Uterus (tissue), 4 donors: ENCODE measurements around the gene CACNA1B. TPM values are rescaled to one million over a fixed set of nuclear protein-coding genes. Genes with fewer than 3 reads are reported as not detected.

Experiments
- DNase-seq, 2 donors: peaks; one replicate each; pipeline ENCODE4 v3.0.0-alpha.2; 2019 to 2020
- H3K27ac ChIP-seq, 2 donors: fragments of 200-600 bp; sonication (generic); 1 replicate in 1 of 2; 2 replicates in 1 of 2; pipeline ENCODE4 v1.5.1; 2016 to 2018
- H3K27me3 ChIP-seq, 2 donors: fragments of 200-600 bp; sonication (generic); one replicate each; pipeline ENCODE4 v1.5.1; 2018 to 2019; ENCODE audit warnings: control low read depth in 1 of 2
- H3K36me3 ChIP-seq, 2 donors: fragments of 200-600 bp; sonication (generic); one replicate each; pipeline ENCODE4 v1.5.1; 2019; ENCODE audit warnings: control low read depth in 1 of 2
- H3K4me1 ChIP-seq, 2 donors: fragments of 200-600 bp; sonication (generic); one replicate each; pipeline ENCODE4 v1.5.1; 2018 to 2019; ENCODE audit warnings: control low read depth in 1 of 2
- H3K4me3 ChIP-seq, 2 donors: fragments of 200-600 bp; sonication (generic); 1 replicate in 1 of 2; 2 replicates in 1 of 2; pipeline ENCODE4 v1.5.1; 2018 to 2019; ENCODE audit warnings: mild to moderate bottlenecking in 1 of 2
- H3K9me3 ChIP-seq, 2 donors: fragments of 200-600 bp; sonication (generic); one replicate each; pipeline ENCODE4 v1.5.1; 2019; ENCODE audit warnings: control low read depth in 1 of 2
- POLR2A ChIP-seq, 2 donors: fragments of 450-650 bp; IDR thresholded peaks; one replicate each; pipeline ENCODE4 v1.6.1; 2016; ENCODE audit warnings: antibody characterized with exemption in 2 of 2, mild to moderate bottlenecking in 1 of 2, moderate library complexity in 1 of 2
- intact Hi-C: fragments of 100-400 bp; cut with DNase I; formaldehyde crosslinking; loops from one replicate; pipeline ENCODE4 v1.15.1; 2023; ENCODE audit warnings: low total_unique reads
- total RNA-seq, 4 donors: library from RNA; depleted of rRNA in 3 of 4; stranded (reverse); fragments of >200 nt in 3 of 4; gene quantifications; one replicate each; pipeline versions ENCODE4 v1.1.0 to v1.2.4, GENCODE V29; 2014 to 2023
- TF ChIP-seq, protein P1 (sequence below), 4 experiments: fragments of 200-600 bp in 2 of 4; fragments of 450-650 bp in 2 of 4; sonication (generic) in 2 of 4; IDR thresholded peaks; one replicate each; pipeline ENCODE4 v1.5.1; 2016 to 2019; ENCODE audit warnings: antibody characterized with exemption in 4 of 4, mild to moderate bottlenecking in 2 of 4, moderate library complexity in 1 of 4
- donor health status: DM: yes; HTN: yes; CAD: no.

Gene CACNA1B
- total RNA-seq, 4 donors from 2014 or later: 0.12 to 0.97 TPM; not detected in 2

DNA sequence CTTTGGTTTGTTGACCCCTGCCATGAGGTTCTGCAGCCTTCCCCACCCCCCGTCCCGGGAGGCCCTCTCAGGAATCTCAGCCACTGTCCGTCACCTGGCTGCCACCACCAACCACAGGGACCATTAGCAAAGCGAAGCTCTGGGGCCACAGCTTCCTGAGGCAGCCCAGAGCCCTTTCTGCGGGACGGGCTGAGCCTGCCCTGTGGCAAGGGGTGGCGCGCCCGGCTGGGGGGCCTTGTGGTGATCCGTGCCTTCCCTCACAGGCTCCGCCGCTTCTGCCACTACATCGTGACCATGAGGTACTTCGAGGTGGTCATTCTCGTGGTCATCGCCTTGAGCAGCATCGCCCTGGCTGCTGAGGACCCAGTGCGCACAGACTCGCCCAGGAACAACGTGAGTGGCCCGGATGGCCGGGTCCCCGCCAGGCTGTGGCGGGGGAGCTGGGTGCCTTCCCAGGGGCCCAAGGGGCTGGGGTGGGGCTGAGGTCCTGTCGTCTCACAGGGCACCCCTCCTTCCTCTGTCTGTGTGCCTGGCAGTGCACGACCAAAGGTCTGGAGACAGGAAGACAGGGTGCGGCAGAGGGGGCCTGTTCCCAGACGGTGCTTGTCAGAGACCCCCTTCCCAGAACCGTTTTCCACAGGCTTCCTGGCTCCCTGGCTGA lies 169.2 kb downstream of the CACNA1B start:
- no peak overlapping the region for H3K4me3 ChIP-seq
- no peak for DNase-seq
- intact Hi-C loops: no loop called here
- H3K4me1 ChIP-seq: no peaks in the 10 kb centered on the region
- H3K36me3 ChIP-seq: no peaks in the 10 kb centered on the region
- no peaks in the 10 kb centered on the region for H3K9me3 ChIP-seq
- no peak overlapping the region for H3K27ac ChIP-seq
- TF ChIP-seq, protein P1, sequence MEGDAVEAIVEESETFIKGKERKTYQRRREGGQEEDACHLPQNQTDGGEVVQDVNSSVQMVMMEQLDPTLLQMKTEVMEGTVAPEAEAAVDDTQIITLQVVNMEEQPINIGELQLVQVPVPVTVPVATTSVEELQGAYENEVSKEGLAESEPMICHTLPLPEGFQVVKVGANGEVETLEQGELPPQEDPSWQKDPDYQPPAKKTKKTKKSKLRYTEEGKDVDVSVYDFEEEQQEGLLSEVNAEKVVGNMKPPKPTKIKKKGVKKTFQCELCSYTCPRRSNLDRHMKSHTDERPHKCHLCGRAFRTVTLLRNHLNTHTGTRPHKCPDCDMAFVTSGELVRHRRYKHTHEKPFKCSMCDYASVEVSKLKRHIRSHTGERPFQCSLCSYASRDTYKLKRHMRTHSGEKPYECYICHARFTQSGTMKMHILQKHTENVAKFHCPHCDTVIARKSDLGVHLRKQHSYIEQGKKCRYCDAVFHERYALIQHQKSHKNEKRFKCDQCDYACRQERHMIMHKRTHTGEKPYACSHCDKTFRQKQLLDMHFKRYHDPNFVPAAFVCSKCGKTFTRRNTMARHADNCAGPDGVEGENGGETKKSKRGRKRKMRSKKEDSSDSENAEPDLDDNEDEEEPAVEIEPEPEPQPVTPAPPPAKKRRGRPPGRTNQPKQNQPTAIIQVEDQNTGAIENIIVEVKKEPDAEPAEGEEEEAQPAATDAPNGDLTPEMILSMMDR (IDR thresholded peaks at IDR 0.05): no peak
- no peak for TF ChIP-seq POLR2A (IDR thresholded peaks at IDR 0.05)
- no peaks in the 10 kb centered on the region for H3K27me3 ChIP-seq

DNA sequence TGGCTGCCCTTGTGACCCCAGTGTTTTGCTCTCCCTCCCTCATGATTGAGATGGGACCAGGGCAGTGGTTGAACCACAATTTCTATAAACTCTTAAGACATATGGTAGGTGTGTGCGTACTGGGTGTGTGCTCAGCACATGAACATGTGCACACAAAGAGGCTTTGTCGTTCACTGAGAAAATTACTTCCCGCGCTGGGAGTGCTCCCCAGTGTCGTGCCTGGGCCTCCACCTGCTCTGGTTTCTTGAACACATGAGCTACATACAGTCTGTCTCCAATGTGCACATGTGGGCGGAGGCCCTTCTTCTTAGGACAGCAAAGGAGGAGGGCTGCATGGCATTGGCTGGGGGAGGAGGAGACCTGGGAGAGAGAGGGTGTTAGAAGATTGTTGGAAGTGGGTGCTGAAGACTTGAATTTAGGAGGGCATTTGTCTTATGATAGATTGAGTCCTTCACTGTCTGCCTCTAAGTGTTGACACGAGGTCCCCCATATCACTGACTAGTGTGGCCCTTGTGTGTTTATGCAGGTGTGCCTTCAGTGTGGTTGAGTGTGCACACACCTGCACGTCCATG lies 170.0 kb downstream of the CACNA1B start:
- no peaks in the 10 kb centered on the region for H3K4me1 ChIP-seq
- H3K36me3 ChIP-seq: no peaks in the 10 kb centered on the region
- H3K27ac ChIP-seq: no peak overlapping the region
- no peaks in the 10 kb centered on the region for H3K9me3 ChIP-seq
- no peaks in the 10 kb centered on the region for H3K27me3 ChIP-seq
- H3K4me3 ChIP-seq: no peak overlapping the region
- TF ChIP-seq, protein P1 (IDR thresholded peaks at IDR 0.05): no peak
- no peak for TF ChIP-seq POLR2A (IDR thresholded peaks at IDR 0.05)
- no peak for DNase-seq
- intact Hi-C loops: no loop called here

DNA sequence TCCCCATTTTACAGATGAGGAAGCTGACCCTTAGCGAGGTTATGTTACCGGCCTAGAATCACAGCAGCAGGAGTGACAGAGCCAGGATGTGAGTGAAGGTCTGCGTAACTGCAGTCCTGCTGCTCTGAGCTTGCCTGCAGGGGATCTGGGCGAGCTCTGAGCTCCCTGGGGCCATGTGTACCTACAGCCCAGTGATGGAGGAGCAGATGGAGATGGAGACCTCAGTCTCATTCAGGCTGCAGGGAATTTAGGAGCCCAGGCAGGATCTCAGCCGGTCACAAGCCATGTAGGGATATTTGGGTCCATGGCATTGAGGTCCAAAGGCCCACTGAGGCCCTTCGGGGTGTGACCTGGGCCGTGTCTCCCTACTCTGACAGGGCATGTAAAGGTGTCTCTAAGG lies 170.6 kb downstream of the CACNA1B start:
- Histone ChIP-seq H3K36me3 (no peaks in the 10 kb centered on the region), H3K9me3 (no peaks in the 10 kb centered on the region), H3K4me3 (no peak overlapping the region), H3K27ac (no peak overlapping the region), H3K4me1 (no peaks in the 10 kb centered on the region), H3K27me3 (no peaks in the 10 kb centered on the region)
- no peak for DNase-seq
- TF ChIP-seq, protein P1 (IDR thresholded peaks at IDR 0.05): no peak
- no peak for TF ChIP-seq POLR2A (IDR thresholded peaks at IDR 0.05)
- intact Hi-C loops: no loop called here

DNA sequence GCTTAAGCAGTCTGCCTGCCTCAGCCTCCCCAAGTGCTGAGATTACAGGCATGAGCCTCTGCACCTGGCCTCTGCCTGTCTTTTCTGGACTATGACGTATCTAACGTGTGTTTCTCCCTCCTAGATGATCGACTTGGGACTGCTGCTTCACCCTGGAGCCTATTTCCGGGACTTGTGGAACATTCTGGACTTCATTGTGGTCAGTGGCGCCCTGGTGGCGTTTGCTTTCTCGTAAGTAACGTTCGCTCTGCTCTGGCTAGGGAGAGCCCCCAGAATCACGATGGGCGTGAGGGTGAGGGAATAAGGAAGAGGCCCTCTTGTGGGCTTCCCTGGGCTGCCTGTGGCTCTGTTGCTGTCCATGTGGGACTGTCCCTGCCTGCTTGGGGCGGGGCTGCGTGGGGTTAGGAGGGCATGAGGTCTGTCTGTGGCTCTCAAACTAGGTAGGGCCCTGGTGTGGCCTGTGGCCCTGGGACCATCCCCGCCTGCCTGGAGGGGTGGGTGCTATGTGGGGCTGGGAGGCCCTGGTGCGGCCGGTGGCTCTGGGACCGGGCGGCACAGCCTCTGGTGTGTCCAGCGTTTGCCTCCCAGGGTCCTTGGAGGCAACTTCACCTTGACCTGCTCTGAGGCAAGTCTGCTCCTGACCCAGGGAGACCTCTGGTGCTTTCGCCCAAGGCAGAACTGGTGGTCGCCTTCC lies 171.7 kb downstream of the CACNA1B start:
- intact Hi-C loops: no loop called here
- no peak for DNase-seq
- Histone ChIP-seq H3K4me3 (no peak overlapping the region), H3K27ac (no peak overlapping the region), H3K9me3 (no peaks in the 10 kb centered on the region), H3K36me3 (no peaks in the 10 kb centered on the region), H3K4me1 (no peaks in the 10 kb centered on the region), H3K27me3 (no peaks in the 10 kb centered on the region)
- TF ChIP-seq, protein P1 (IDR thresholded peaks at IDR 0.05): no peak
- TF ChIP-seq POLR2A (IDR thresholded peaks at IDR 0.05): no peak
